B cell (primary cell): ENCODE results near the gene C17orf67.

Source experiments
- CTCF ChIP-seq: fragments of 200-600 bp; IDR thresholded peaks from one replicate; pipeline ENCODE4 v1.8.0; 2022; ENCODE audit warnings: antibody characterized with exemption, mild to moderate bottlenecking
- EZH2 ChIP-seq: IDR thresholded peaks from 2 replicates; pipeline ENCODE4 v1.6.1; 2012; ENCODE audit warnings: borderline replicate concordance, low read depth, mild to moderate bottlenecking, moderate library complexity, low read length; ENCODE audit not compliant: insufficient read depth, poor library complexity, severe bottlenecking

- TF ChIP-seq EZH2 (no peak), CTCF (peak; percentile 28)
Observed at GRCh38 chr17:56834380-56835263, 902 bp upstream of the C17orf67 start.
